GM18861 (cell line): ENCODE data around the gene ACSBG1.

Experiments
- ATAC-seq: cut with Tn5 transposase; IDR thresholded peaks from one replicate; pipeline ENCODE4 v1.9.1; 2021; ENCODE audit not compliant: unreplicated experiment

ACSBG1 gene

DNA sequence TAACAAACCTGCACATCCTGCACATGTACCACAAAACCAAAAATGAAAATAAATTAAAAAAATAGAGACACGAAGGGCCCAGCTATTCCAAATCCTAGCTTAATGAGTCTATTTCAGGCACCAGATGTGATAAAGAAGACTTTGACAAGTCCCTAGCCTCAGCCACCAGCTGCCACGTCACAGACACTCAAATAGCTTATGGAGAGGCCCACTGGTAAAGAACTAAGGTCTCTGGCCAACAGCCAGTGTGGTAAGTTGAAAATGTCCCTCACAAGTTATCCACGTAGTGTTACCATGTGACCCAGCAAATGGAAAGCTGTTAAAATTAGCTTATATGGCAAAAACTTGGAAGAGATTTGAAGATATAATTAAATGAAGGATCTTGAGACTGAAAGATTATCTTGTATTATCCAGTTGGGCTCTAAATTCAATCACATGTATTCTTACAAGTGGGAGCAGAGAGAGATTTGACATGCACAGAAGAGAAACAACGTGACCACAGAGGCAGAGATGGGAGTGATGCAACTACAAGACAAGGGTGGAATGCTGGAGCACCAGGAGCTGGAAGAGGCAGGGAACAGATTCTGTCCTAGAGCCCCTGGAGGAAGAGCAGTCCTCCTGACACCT lies 10.9 kb downstream of the ACSBG1 start:
- no peak for ATAC-seq

DNA sequence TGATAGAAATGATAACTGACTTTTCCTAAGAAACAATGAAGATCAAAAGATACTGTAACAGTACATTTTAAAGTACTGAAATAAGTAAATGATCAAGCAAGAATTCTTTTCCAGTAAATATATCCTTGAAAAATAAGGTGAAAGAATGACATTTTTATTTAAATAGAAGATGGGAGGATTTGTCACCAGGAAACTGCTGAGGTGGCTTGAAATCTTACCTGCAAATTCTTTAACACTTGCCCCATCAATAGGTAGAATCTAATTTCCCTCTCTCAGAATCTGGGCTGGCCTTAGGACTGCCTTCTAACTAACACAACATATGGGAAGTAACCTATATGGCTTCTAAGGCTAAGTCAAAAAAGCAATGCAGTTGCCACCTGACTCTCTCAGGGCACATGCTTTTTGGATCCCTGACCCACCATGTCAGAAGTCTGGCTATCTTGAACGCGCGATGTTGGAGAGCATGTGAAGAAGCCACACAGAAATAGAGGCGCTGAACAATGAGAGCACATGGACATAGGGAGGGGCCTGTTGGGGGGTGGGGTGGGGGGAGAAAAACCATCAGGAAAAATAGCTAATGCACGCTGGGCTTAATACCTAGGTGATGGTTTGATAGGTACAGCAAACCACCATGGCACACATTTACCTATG lies 11.5 kb downstream of the ACSBG1 start:
- ATAC-seq, result no peak

DNA sequence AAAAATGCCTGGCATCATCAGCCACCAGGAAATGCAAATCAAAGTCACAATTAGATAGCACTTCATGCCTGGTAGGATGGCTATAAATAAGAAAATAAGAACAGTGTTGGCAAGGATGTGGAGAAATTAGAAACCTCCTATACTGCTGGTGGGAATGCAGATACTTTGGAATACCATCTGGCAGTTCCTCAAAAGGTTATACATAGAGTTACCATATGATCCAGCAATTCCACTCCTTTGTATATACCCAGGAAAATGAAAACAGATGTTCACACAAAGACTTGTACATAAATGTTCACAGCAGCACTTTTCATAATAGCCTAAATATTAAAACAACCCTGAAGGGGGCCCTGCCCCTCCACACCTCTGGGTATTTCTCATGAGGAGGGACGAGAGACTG lies 13.7 kb downstream of the ACSBG1 start:
- no peak for ATAC-seq

DNA sequence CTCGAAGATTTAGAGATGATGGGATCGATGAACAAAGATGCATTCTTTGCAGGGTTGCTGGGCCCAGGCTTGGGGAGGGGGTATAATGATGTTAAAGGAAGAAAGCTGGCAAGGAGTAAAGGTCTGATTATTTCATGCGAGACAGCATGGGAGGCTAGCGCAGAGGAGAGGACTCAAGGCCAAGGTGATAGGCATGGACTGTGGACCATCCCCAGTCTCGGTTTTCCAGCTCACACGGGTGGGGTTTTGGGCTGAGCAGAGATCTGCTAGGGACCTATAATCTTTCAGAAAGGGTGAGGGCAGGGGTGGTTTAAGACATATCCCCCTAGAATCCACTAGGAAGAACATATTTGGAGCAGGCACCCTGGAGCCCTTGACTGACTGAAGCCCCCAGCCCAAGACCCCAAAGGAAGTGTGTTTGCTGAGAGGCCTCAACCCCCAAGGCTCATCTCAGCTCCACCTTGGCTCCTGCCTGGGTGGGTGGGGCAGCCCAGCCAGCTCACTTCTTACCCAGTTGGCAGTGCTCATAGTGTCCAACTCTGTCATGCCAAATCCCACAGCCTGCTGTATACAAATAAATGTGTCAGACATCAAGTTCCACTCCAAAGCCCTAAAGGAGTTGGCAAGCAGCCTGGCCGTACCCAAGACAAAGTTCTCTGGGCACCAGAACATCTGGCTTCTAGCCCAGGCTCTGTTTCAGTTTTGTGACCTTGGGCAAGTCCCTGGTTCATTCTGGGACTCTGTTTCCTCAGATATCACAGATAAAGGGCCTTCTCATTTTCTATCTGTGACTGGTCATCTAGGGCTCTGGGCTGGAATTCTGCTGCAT lies 17.9 kb downstream of the ACSBG1 start:
- no peak for ATAC-seq

DNA sequence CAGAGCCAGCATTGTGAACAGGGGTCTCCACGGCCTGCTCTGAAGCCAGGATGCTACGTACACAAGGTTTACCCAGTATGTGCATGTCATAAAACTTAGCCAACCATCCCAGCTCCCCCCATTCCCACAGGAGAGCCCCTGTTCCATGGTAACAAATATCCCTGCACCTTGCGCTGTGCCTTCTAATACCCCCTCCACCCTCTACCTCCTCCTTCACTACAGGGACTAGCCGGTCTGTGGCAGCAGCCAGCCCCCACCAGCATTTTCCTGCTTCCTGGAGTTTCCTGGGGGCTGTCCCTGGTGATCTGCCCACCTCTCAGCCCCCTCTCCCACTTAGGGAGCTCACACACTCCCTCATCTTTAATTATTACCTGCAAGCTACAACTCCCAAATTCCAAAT lies 20.4 kb downstream of the ACSBG1 start:
- ATAC-seq, result no peak

DNA sequence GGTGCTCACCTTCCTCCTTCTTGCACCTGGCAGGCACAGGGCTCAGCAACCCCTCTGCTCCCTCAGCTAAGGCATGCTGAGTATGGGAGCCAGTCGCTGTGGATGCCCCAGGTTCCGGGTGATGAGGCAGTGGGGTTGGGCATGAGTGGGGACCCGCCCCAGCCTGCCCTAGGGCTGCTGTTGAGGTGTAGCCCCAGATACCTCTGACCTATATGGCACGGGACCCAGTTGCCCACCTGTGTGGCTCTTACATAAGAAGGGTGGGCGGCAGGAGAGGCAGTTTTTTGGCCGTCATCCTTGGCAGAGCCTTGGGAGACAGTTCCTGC lies 21.0 kb downstream of the ACSBG1 start:
- ATAC-seq, result no peak

DNA sequence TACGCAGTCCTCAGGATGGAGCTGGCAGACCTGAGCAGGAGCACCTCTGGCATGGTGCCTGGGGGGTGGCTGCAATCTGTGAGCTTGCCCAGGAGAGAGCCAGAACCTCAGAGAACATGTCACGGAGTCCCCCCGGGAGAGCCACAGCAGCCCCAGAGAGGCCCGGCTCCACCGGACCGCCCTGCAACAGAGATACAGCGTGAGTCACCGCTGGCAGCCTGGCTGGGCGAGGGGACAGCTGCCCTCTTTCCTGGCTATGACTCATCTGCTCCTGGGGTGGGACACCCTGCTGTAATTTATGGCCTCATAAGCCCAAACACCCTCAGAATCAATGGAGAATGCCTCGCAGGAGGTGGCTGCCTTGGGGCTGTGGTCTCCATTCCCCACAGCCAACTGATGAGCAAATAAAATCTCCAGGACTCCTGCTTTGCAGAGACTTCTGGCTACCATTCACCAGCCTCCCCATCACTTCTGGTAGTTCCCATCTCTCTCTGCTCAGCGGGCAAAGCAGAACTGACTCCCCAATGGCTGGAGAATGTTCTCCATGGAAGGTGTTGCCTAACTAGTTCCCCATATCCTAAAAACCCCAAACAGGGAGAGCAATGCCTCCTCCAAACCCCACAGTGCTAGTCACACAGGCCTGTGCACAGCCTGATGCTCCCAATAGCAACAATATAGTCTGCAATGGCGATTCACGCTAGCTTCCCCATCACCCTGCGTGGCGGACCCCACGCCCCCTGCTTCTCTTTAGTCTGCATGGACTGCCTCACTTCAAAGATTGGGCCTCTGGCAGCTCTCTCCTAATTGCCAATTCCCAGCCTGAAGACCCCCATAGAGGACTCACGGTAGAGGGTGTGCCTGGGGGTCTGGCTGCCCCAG lies 21.6 kb downstream of the ACSBG1 start:
- ATAC-seq, result no peak

DNA sequence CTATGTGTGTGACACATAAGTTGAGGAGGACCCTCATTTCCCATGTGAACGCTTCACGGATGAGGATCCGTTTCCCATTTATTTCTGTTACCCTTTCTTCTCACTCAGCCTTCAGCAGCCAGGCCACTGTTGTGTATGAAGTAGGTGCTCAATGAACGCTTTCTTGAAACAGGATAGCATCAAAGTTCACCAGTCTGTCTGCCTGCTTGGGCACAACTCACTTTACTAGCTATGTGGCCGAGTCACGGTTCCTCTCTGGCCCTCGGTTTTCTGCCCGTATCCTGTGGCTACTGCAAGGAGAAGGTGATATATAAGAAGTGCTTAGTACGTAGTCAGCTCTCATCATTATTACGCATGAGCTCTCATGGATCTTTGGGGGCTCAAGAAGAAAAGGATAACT lies 22.4 kb downstream of the ACSBG1 start:
- ATAC-seq, result no peak

DNA sequence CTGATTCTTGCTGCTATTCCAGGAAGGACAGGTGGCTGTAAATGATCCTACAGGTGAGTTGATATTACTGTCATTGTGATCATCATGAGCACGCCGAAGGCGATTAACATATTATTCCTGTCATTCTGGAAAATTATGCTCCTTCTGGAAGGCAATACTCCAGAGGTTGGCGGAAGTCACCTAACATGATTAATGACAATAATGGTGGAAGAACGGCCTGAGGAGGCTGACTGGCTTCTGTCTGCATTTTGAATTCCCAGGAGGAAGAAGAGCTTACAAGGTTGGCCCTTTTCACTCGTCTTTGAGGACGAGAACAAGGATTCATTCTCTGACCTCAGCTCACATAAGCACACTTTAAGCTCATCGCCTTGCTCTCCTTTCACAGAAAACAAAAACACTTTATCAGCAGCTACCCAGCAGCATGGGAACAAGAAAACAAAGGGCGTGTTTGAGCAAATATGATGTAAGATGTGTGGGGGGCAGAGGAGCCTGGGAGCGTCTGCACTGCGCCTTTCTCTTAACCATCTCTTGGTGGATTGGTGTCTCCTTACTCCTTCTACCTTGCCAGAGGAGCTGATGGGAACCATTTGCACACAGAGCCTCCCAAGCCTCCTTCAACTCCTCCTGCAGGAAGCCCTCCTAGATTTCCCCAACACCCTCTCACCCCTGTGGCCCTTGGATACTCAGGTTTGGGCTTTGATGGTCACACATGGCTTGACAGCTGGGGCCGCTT lies 23.0 kb downstream of the ACSBG1 start:
- no peak for ATAC-seq

DNA sequence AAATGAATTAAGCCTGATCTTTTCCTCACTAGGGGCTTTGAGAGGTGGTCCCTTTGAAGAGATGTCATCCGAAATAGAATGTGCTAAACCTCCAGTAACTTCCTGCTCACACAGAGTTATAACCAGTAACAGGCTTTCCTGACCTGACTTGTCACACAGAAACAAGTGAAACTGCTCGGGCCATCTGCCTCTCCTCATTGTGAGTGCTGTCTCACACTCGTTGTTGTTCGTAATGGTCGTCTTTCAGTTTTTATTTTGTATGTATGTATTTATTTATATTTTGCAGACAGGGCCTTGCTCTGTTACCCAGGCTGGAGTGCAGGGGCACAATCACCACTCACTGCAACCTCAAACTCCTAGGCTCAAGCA lies 24.0 kb downstream of the ACSBG1 start:
- ATAC-seq, result no peak

DNA sequence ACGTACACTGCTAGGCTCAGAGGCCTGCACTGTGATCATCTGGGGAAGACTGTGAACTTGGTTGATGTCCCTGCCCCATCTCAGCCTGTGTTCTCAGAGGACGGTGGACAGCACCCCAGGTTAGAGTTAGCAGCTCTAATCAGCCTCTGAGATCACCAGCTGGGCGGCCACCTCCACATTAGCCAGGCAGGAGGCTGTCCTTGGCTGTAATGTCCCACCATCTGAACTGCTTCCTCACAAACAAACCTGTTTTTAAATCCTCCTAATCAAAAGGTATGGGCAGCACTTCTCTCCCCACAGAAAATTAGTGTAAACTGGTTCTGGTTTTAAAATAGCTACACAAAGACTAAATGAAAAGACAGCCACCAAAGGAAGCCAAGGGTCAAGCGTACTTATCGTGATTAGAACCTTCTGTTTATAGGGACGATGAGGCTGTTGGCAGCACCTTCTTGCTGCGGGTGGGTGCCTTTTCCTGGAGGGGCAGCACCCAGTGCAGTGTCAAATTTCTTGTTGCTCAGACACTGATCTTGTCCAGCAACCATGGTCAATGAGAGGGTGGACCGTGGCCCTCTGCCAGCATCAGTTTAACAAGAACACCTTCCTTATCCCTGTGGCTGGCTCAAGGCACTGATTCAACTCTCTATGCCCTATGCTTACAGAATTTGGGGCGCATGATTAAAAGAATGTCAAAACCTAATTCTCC lies 24.6 kb downstream of the ACSBG1 start:
- no peak for ATAC-seq

DNA sequence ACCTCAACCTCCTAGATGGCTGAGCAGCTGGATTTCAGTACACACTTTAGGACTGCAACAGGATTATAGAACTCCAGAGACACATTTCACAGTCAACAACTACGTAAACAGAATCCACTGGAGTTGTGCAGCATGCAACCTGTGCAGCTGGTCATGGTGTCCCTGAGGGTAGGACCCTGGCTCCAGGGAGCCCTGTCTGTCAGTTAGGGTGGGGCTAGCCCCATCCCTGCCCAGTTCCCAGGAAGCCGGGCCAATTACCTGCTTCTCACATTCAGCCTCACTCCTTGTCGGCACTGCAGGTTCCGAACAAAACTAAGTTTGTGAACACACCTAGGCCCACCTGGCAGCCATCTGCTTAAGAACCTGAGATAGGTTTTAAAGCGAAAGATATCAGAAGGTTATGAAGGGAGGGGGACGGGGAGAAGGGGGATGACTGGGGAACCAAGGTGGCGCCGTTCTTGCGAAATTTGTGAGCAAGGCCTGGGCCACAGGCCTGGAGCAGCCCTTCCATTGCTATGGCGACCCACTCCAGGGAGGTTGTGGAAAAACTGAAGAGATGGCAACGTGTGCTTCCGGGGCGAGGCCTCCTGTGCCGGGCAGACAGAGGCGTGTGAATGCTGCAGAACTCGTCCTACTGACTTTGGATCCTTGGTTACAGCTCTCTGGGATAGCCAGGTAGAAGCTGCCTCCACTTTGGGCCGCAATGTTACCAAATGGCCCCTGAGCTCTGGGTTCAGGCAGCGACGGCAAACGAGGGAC lies 25.3 kb downstream of the ACSBG1 start:
- ATAC-seq, result no peak

DNA sequence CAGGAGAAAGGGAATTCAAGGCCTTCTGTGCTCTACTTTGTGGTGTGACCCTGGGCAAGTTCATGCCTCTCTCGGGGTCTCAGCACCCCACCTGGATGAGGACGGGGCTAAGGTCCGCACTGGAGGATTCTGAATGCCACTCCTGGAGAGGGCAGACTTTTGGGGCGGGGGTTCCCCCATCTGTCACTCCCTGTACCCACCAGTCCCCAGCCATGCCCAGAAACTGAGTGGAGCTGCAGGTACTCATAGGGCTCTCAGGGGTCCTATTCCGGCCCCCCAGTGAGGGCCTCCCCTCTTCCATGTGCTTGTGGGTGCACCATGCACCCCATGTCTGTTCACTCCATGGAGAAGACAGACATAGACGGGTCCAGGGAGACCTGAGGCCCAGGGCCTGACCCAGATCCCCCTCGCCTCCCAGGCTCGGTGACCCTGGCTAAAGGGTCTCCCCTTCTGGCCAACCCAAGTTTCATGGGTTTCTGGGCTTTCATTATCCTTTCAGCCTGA lies 26.0 kb downstream of the ACSBG1 start:
- no peak for ATAC-seq

DNA sequence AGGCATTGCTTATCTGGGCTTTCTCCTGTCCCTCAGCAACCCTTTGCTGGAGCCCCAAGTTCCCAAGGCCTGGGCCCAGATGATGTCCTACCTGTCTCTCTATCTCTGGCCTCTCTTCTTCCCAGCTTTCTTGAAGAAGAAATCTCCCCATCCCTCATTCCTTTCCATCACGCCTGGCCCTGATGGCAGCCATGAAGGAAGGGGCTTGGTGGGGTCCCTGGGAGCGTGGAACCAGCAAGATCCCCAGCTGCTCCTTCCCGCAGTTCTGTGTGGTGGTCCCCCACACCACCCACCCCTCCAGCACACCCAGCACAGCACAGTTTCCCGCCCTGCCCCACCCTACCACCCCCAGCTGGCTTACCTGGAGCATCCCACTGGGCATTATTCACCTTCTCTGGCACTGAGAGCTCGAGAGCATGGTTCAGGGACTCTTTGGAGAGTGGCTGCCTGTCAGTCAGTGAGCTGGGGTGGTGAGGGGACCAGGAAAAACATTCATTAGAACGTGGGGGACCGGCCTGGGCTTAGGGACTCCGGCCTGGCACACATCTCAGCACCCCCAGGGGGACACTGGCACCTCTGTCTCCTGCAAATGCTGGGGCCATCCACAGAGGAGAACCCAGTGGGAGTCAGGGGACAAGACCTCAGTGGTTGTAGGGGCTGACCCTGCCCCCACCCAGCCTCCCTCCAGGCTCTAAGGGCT lies 26.6 kb downstream of the ACSBG1 start:
- ATAC-seq, result no peak

DNA sequence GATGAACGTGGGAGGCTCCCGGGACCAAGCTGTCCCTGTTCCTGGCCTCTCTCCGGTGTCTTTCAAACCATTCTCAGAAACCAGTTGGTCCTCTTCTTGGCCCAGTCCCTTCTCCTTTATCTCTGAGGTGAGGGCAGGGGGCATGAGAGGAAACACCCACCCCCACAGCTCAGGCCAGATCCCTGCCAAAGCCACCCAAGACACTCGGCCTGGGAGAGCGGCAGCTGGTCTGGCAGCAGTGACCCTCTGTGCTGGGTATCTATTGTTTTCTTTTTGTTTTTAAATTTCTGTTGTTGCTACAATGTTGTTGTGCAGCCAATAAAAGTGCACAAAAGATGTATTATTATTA lies 27.3 kb downstream of the ACSBG1 start:
- no peak for ATAC-seq

DNA sequence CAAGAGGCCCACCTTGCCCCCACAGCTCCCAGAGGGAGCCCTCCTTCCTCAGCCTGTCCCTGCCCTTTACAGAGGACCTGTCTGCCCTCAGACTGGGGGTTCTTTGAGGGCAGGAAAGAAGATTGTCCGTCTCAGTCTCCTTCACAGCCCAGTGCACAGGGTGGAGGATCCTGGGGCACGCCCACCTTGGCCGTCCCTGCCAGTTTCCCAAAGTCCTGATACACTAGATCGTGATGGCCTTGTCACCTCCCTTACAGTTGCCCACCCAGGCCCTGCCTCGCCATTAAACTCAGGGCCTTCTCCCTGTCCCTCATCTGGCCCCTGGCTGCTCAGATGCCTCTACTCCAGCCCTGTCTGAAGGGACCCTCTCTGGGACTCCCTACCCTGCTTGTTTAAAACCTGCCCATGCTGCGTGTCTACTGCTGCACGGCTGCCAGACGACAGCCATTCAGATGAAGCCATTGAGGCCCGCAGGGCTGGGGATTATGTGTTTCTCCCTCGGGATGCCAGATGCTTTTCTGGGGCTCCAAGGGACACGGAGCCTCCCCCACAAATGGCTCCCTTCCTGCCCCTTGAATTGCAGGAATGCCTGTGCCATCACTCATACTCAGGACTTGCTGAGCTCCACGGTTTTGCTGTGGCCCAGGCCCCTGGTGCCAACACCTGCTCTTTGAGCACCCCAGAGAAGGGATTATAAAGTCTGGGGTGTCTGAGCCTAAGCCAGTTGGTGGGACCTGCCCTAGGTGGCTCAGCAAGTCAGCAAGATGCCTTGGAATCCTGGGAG lies 27.8 kb downstream of the ACSBG1 start:
- no peak for ATAC-seq

DNA sequence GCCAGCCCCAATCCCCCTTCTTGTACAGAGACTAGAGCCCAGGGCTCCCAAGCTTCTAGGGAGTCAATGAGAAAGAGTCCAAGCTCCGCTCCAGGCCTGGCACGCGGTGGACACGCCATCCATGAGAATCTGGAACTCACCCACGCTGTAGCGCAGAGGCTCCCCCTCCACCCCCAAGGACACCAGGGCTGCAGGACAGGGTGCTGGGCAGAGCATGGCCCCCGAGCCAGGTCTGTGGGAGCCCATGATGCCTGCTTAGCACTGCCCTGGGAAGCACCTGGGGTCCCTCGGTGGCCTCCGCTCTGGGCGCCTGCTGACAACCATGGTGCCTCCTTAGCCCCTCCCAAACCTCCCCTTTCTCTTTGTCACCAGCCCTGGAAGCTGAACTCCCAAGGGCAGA lies 28.5 kb downstream of the ACSBG1 start:
- ATAC-seq, result no peak

DNA sequence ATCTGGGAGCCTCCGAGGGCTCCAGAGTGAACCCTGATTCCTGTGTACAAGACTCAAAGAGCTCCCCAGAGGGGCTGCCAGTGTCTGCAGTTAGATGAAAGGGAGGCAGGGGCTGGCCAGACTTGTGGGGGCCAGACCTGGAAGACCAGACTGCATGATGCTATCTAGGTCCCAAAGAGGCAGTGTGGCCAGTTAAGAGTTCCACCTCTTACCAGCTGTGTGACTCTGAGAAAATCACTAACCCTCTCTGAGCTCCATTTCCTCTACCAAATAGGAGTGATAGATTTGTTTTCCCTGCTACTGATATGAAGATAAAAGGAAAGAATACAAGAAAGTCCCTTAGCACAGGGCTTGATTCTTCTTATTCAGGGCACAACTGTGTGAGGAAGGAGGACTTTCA lies 29.0 kb downstream of the ACSBG1 start:
- ATAC-seq, result no peak
